ENCODE results near the gene PTCD2. TPM values are rescaled to one million over a fixed set of nuclear protein-coding genes. Genes with fewer than 3 reads are reported as not detected.
A peak's percentile ranks its signal among the peaks of the same experiment; 100 is the strongest.

PTCD2 gene
- total and polyA plus RNA-seq, 11 donors, result 5.3 to 21.5 (median 13.0) TPM

- no peaks in the 10 kb centered on the region for H3K27me3 ChIP-seq
- peaks cover 0 to 8% (median 0%) of the 10 kb centered on the region in 12 donors for H3K9me3 ChIP-seq
- peak in 3 of 5 donors; percentile 24 to 44 (median 38) for DNase-seq
- peak; percentile 39 to 76 (median 61) for ATAC-seq
- H3K27ac ChIP-seq, result peak overlapping the region in 7 of 12 donors; percentile 4 to 40 (median 32)
- intact Hi-C loops (cut with DNase I), result loop anchor here in 1 of 10 donors (5.0 kb wide), 1 partner anchor 84 kb away; no protein-coding TSS in a partner anchor
- H3K36me3 ChIP-seq, result no peaks in the 10 kb centered on the region
- no peak overlapping the region for H3K4me3 ChIP-seq
- 13 to 33% (median 22%) methylated on average over 4 of the region's 4 CpGs for WGBS, 4 donors
- no peak for TF ChIP-seq POLR2A (IDR thresholded peaks at IDR 0.05)
- TF ChIP-seq CTCF (IDR thresholded peaks at IDR 0.05), result no peak
- peaks cover 0 to 44% (median 13%) of the 10 kb centered on the region in 12 donors for H3K4me1 ChIP-seq
Measured at GRCh38 chr5:72378639-72379289, 58.6 kb downstream of the PTCD2 start.

GRCh38 chr5:72379936-72380335, 59.8 kb downstream of the PTCD2 start:
- Histone ChIP-seq H3K4me3 (no peak overlapping the region), H3K9me3 (peaks cover 0 to under 1% (median 0%) of the 10 kb centered on the region in 12 donors), H3K27me3 (no peaks in the 10 kb centered on the region), H3K27ac (peak overlapping the region in 5 of 12 donors; percentile 3 to 35 (median 15)), H3K4me1 (peaks cover 0 to 48% (median 14%) of the 10 kb centered on the region in 12 donors), H3K36me3 (no peaks in the 10 kb centered on the region)
- DNase-seq (no peak), ATAC-seq (peak in 1 of 4 donors; percentile 23)
- WGBS, 4 donors, result 78 to 85% (median 82%) methylated on average over 10 of the region's 10 CpGs
- TF ChIP-seq POLR2A (IDR thresholded peaks at IDR 0.05) (no peak), CTCF (IDR thresholded peaks at IDR 0.05) (no peak)
- intact Hi-C loops (cut with DNase I), result loop anchor here in 1 of 10 donors (5.0 kb wide), 1 partner anchor 82 kb away; no protein-coding TSS in a partner anchor

GRCh38 chr5:72380492-72381274, 60.5 kb downstream of the PTCD2 start:
- WGBS, 4 donors, result 91 to 94% (median 93%) methylated on average over 7 of the region's 7 CpGs
- Histone ChIP-seq H3K36me3 (no peaks in the 10 kb centered on the region), H3K27ac (peak overlapping the region in 5 of 12 donors; percentile 3 to 35 (median 14)), H3K9me3 (no peaks in the 10 kb centered on the region), H3K4me3 (no peak overlapping the region), H3K4me1 (peaks cover 0 to 48% (median 14%) of the 10 kb centered on the region in 12 donors), H3K27me3 (no peaks in the 10 kb centered on the region)
- ATAC-seq (no peak), DNase-seq (peak in 1 of 5 donors; percentile 38)
- intact Hi-C loops (cut with DNase I), result no loop called here
- no peak for TF ChIP-seq POLR2A (IDR thresholded peaks at IDR 0.05)
- no peak for TF ChIP-seq CTCF (IDR thresholded peaks at IDR 0.05)

- intact Hi-C loops (cut with DNase I), result no loop called here
- H3K9me3 ChIP-seq, result no peaks in the 10 kb centered on the region
- no peak for ATAC-seq
- H3K36me3 ChIP-seq, result no peaks in the 10 kb centered on the region
- H3K27me3 ChIP-seq, result no peaks in the 10 kb centered on the region
- H3K4me3 ChIP-seq, result no peak overlapping the region
- DNase-seq, result no peak
- 75 to 84% (median 80%) methylated on average over 7 of the region's 7 CpGs for WGBS, 4 donors
- TF ChIP-seq CTCF (IDR thresholded peaks at IDR 0.05) (no peak), POLR2A (IDR thresholded peaks at IDR 0.05) (no peak)
- peak overlapping the region in 4 of 12 donors; percentile 4 to 47 (median 32) for H3K27ac ChIP-seq
- peaks cover 0 to 55% (median 17%) of the 10 kb centered on the region in 12 donors for H3K4me1 ChIP-seq
Measured at GRCh38 chr5:72383280-72383679, 63.1 kb downstream of the PTCD2 start.

All from heart left ventricle (tissue), 16 donors.